H54 (cell line): Measurements from ENCODE around the gene ANP32B.

Experiments
- DNase-seq: peaks from one replicate; pipeline ENCODE4 v3.0.0; 2011; ENCODE audit warnings: low spot score, mixed read lengths; ENCODE audit not compliant: insufficient read length
- FAIRE-seq: peaks from 3 replicates; lab custom pipeline; 2011; peaks lifted over from hg19 to GRCh38; lab: Jason Lieb, UNC
- POLR2A ChIP-seq: IDR thresholded peaks from 2 replicates; pipeline ENCODE4 v1.6.1; 2011; ENCODE audit warnings: low read depth, mild to moderate bottlenecking, low read length

Gene ANP32B

DNA sequence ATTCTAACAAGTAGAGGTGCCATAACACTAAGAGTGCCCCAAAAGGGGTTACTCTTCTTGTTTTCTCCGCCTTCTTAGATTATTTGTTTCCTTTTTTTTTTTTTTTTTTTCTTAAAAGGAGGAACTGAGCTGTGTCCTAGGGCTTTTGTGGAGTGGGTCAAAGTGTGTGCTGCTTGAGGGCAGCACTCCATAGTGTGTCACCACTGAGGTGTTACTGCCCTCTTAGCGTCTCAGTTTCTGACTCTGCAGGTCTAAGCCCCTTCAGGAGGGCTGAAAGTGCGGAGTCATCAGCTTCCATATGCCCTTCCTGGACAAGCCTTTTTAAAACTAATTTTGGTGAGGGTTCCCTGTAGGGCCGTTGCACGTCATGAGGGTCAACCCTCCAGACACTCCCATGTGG is 60.8 kb downstream of the ANP32B start:
- no peak for TF ChIP-seq POLR2A
- no peak for FAIRE-seq

DNA sequence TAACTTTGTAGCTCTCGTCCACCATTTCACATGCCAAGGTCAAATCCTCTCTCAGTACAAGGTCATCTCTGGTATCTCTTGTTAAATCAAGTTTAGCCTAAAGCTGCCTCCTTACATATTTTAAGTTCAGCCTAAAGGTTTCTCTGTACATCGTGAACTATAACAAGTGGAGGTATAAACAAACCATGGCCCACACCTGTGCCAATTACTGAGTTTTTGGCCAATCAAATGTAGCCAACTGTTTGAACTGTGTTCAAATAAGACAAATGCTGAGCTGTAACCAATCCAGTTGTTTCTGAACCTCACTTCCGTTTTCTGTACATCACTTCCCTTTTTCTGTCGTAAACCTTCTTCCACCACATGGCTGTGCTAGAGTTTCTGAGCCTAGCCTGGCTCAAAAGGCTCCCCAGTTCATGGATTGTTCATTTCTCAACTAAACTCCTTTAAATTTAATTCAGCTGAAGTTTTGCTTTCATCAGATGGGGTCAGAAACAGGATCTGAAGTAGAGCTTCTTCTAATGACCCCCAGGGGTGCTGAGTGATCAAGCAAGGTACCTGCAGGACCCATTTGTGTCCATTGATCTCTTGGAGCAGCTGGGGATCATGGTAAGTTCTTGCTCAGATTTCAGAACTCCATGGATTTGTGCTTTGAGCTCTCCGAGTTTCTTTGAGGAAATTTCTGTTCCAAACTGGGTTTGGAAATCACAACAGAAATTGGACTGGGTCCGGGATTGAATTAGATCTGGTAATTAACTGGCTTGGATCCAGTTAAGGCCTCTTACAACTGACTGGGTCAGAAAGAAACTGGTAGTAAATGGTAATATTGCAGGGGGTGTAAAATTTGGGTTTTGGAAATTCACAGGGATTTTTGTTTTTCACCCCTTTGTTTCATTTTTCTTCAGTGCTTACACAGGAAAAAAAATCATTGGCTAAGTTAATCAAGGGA is 62.4 kb downstream of the ANP32B start:
- DNase-seq (no peak), FAIRE-seq (peak; percentile 70)
- no peak for TF ChIP-seq POLR2A

More for the DNA sequence above, 60.8 kb downstream of the ANP32B start:
- DNase-seq = no peak

GRCh38 chr9:98046180-98046543 is 63.0 kb downstream of the ANP32B start:
- FAIRE-seq (no peak), DNase-seq (no peak)
- no peak for TF ChIP-seq POLR2A

GRCh38 chr9:98047002-98047401 is 63.9 kb downstream of the ANP32B start:
- FAIRE-seq = peak; percentile 20
- no peak for TF ChIP-seq POLR2A
- no peak for DNase-seq

DNA sequence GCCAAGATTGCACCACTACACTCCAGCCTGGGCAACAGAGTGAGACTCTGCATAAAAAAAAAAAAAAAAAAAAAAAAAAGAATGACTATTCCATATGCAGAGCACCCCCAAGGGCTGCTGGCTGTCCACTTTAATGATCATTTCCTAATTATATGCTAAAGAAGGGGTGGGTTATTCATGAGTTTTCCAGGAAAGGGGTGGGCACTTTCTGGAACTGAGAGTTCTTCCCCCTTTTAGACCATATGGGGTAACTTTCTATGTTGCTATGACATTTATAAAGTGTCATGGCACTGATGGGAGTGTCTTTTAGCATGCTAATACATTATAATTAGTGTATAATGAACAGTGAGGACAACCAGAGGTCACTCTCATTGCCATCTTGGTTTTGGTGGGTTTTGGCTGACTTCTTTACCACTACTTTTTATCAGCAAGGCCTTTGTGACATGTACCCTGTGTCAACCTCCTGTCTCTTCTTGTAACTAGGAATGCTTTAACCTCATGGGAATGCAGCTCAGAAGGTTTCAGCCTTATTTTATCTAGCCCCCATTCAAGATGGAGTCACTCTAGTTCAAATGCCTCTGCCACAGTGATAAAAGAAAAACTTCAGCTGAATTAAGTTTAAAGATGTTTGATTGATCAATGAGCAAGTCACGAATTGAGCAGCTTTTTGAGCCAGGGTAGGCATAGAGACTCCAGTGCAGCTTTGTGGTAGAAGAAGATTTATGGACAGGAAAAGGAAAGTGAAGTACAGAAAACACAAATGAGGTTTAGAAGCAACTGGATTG is 66.3 kb downstream of the ANP32B start:
- TF ChIP-seq POLR2A = no peak
- FAIRE-seq = peak; percentile 78
- no peak for DNase-seq

DNA sequence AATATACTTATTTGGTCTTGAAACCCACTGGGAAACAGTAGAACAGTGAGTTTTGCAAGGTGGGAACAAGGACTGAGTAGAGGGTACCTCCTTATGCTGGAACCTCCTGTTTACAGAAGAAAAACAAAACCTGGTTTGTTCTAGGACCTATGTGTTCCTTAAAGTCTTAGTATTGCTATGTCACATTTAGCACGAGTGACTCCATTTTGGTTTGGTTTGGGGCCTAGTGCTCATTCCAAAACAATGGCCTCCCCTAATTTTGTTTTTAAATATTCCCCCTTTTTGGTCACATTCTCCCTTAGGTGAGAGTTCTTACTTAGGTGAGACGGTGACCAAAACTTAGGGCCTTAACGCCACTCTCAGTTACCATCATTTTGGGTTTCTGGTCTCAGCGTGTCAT is 67.2 kb downstream of the ANP32B start:
- DNase-seq (no peak), FAIRE-seq (no peak)
- TF ChIP-seq POLR2A = no peak

- no peak for TF ChIP-seq POLR2A
- FAIRE-seq = no peak
- DNase-seq = no peak
Measured at GRCh38 chr9:98054376-98054951, 71.3 kb downstream of the ANP32B start.

DNA sequence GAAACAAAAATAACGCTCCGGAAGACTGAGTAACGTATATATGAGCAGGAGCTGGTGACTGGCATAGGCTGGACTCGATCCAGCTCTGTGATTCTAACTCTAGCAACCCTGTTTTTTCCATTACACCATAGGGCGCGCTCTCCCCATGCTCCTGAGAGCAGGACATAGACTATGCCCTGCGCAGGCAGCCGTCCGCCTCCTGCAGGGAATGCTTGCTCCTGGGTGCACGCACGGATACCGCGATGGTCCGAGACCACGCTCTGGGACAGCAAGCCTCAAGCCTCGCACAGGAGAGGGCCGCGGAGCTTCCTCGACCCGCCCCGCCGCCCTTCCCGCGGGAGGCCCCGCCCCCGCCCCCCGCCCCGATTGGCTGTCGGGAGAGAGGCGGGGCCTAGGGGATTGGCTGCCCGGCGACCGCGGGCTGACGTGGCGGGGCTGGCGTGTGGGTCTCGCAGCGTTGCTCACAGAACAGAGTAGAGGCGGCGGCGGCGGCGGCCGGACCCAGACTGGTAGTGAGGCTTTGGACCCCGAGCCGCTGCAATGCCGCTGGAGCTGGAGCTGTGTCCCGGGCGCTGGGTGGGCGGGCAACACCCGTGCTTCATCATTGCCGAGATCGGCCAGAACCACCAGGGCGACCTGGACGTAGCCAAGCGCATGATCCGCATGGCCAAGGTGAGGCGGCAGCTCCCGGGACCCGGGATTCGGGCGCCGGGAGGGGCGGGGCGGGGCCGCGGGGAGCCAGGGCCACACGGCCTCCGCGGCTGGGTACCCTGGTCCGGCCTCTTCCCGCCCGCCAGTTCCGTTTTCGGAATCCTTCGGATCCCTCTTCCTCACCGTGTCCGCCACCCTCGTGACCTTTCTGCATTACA is 73.4 kb downstream of the ANP32B start, which contains the start of gene NANS:
NANS (plus strand) TSS at position 464 of the 869 bp plus-strand sequence; CDS start at position 541, 77 bp downstream.
- FAIRE-seq (peak; percentile 96), DNase-seq (peak; percentile 99)
- TF ChIP-seq POLR2A = peak; percentile 96

GRCh38 chr9:98057138-98057799 is 74.1 kb downstream of the ANP32B start:
- TF ChIP-seq POLR2A = no peak
- DNase-seq = no peak

GRCh38 chr9:98062161-98062560 is 79.0 kb downstream of the ANP32B start:
- no peak for DNase-seq
- no peak for TF ChIP-seq POLR2A
- no peak for FAIRE-seq

More at GRCh38 chr9:98057138-98057799, 74.1 kb downstream of the ANP32B start:
- peak; percentile 38 for FAIRE-seq

GRCh38 chr9:98064623-98065392 is 81.7 kb downstream of the ANP32B start:
- no peak for FAIRE-seq
- no peak for TF ChIP-seq POLR2A
- DNase-seq = no peak
